ENCODE measurements around the gene SMPD3.

GRCh38 chr16:68383858-68384257 lies 64.5 kb downstream of the SMPD3 start:
- TF ChIP-seq JUN (CRISPR knock-in tag; IDR thresholded peaks at IDR 0.05) (no peak), MYBL2 (CRISPR knock-in tag; IDR thresholded peaks at IDR 0.05) (no peak), CTCF (IDR thresholded peaks at IDR 0.05) (no peak), NFYB (CRISPR knock-in tag; conservative IDR thresholded peaks at IDR 0.05; ENCODE audit: low read depth) (no peak), ZNF121 (CRISPR knock-in tag; IDR thresholded peaks at IDR 0.05) (no peak), TCF7 (CRISPR knock-in tag; IDR thresholded peaks at IDR 0.05; ENCODE audit: low read depth) (no peak), NFE2L1 (CRISPR knock-in tag; IDR thresholded peaks at IDR 0.05) (no peak), MAX (CRISPR knock-in tag; IDR thresholded peaks at IDR 0.05) (no peak)

Data from WTC11 (cell line).